Endothelial cell (in vitro differentiated cells): ENCODE results near the gene RNF222. TPM values are rescaled to one million over a fixed set of nuclear protein-coding genes. Genes with fewer than 3 reads are reported as not detected.

ENCODE experiments used
- DNase-seq: peaks from one replicate; pipeline ENCODE4 v3.0.0; 2021; ENCODE audit warnings: low spot score
- H3K27ac Mint-ChIP-seq: one replicate; pipeline ENCODE4 v1.8.0; 2021; ENCODE audit warnings: mixed read lengths, inconsistent platforms; ENCODE audit not compliant: unreplicated experiment
- H3K27me3 Mint-ChIP-seq: one replicate; pipeline ENCODE4 v1.8.0; 2021; ENCODE audit warnings: mild to moderate bottlenecking, moderate library complexity, mixed read lengths, inconsistent platforms; ENCODE audit not compliant: unreplicated experiment
- H3K36me3 Mint-ChIP-seq: one replicate; pipeline ENCODE4 v1.8.0; 2021; ENCODE audit warnings: mild to moderate bottlenecking, low read depth, mixed read lengths, inconsistent platforms; ENCODE audit not compliant: unreplicated experiment
- H3K4me1 Mint-ChIP-seq: one replicate; pipeline ENCODE4 v1.8.0; 2021; ENCODE audit warnings: mild to moderate bottlenecking, mixed read lengths, inconsistent platforms; ENCODE audit not compliant: unreplicated experiment
- H3K4me3 Mint-ChIP-seq: one replicate; pipeline ENCODE4 v1.8.0; 2021; ENCODE audit warnings: mild to moderate bottlenecking, mixed read lengths, inconsistent platforms; ENCODE audit not compliant: unreplicated experiment
- H3K9me3 Mint-ChIP-seq: one replicate; pipeline ENCODE4 v1.8.0; 2021; ENCODE audit warnings: mixed read lengths, inconsistent platforms; ENCODE audit not compliant: unreplicated experiment
- CTCF ChIP-seq: fragments of 200-600 bp; sonication (generic); IDR thresholded peaks from one replicate; pipeline ENCODE4 v1.5.0; 2021; ENCODE audit warnings: antibody characterized with exemption; ENCODE audit not compliant: unreplicated experiment
- total RNA-seq: library from RNA; stranded (reverse); fragmentation: NEBNext Ultra II Directional; extraction: Animal tissue kit (Norgen Biotek cat#: 25700); gene quantifications from one replicate; pipeline ENCODE4 v1.2.1, GENCODE V29; 2021; ENCODE audit not compliant: unreplicated experiment

The RNF222 gene
- total RNA-seq, 1 donor from 2014 or later, result not detected

GRCh38 chr17:8345052-8345690, 52.5 kb downstream of the RNF222 start:
- no peak for TF ChIP-seq CTCF
- Mint-ChIP-seq H3K9me3 (no peaks in the 10 kb centered on the region), H3K4me1 (no peaks in the 10 kb centered on the region), H3K4me3 (no peak overlapping the region), H3K36me3 (no peaks in the 10 kb centered on the region), H3K27me3 (peaks cover 7% of the 10 kb centered on the region), H3K27ac (no peak overlapping the region)
- no peak for DNase-seq

GRCh38 chr17:8341456-8341855, 56.2 kb downstream of the RNF222 start:
- DNase-seq, result no peak
- Mint-ChIP-seq H3K4me1 (peaks cover 10% of the 10 kb centered on the region), H3K9me3 (no peaks in the 10 kb centered on the region), H3K36me3 (no peaks in the 10 kb centered on the region), H3K27me3 (peaks cover 4% of the 10 kb centered on the region), H3K27ac (peak overlapping the region; percentile 32), H3K4me3 (no peak overlapping the region)
- no peak for TF ChIP-seq CTCF

Other genes starting within 250 kb of the RNF222 start
- gene PER1, start 245.4 kb downstream of the RNF222 start, total RNA-seq, result 30.0 TPM
- 19.8 TPM for gene VAMP2, start 234.9 kb downstream of the RNF222 start, total RNA-seq
- gene TMEM107, start 221.4 kb downstream of the RNF222 start, total RNA-seq, result 14.6 TPM
- 9.7 TPM for gene BORCS6, start 207.6 kb downstream of the RNF222 start, total RNA-seq
- gene AURKB, start 187.3 kb downstream of the RNF222 start, total RNA-seq, result 21.4 TPM
- 41.3 TPM for gene CTC1, start 149.8 kb downstream of the RNF222 start, total RNA-seq
- gene PFAS, start 148.5 kb downstream of the RNF222 start, total RNA-seq, result 67.0 TPM
- 22.0 TPM for gene RANGRF, start 109.2 kb downstream of the RNF222 start, total RNA-seq
- 6.9 TPM for gene SLC25A35, start 102.4 kb downstream of the RNF222 start, total RNA-seq
- gene ARHGEF15, start 87.6 kb downstream of the RNF222 start, total RNA-seq, result 113 TPM
- gene ODF4, start 58.0 kb downstream of the RNF222 start, total RNA-seq, result not detected
- gene RPL26, start 14.6 kb downstream of the RNF222 start, total RNA-seq, result 1,901 TPM
- gene NDEL1, start 38.1 kb upstream of the RNF222 start, total RNA-seq, result 82.4 TPM
- gene MYH10, start 232.9 kb upstream of the RNF222 start, total RNA-seq, result 429 TPM